DOHH2 (cell line): Measurements from ENCODE around the gene PCGF3.

ENCODE experiments used
- CTCF ChIP-seq: fragments of 200-600 bp; sonication (generic); IDR thresholded peaks from one replicate; pipeline ENCODE4 v1.5.1; 2014; ENCODE audit warnings: antibody characterized with exemption, mild to moderate bottlenecking, low read depth, low read length; ENCODE audit not compliant: poor library complexity, severe bottlenecking
- EZH2phosphoT487 ChIP-seq: fragments of 200-600 bp; sonication (generic); IDR thresholded peaks from 2 replicates; pipeline ENCODE4 v1.6.1; 2017; ENCODE audit warnings: borderline replicate concordance, mild to moderate bottlenecking, antibody characterized with exemption, low read length, moderate library complexity, mixed read lengths

- TF ChIP-seq CTCF, result no peak
- TF ChIP-seq EZH2phosphoT487, result no peak
Measured at GRCh38 chr4:677431-678293, 28.0 kb upstream of the PCGF3 start.
